Astrocyte (in vitro differentiated cells and primary cell): ENCODE results near the gene NUDT15. TPM values are rescaled to one million over a fixed set of nuclear protein-coding genes. Genes with fewer than 3 reads are reported as not detected.
A peak's percentile ranks its signal among the peaks of the same experiment; 100 is the strongest.

Experiments used
- DNase-seq: peaks from one replicate; pipeline ENCODE4 v3.0.0-alpha.2; 2010; ENCODE audit warnings: low read depth
- FAIRE-seq: peaks from 2 replicates; lab custom pipeline; 2011; peaks lifted over from hg19 to GRCh38; lab: Jason Lieb, UNC
- H2AFZ ChIP-seq: 2 replicates; pipeline ENCODE4 v1.6.0; 2012; ENCODE audit warnings: low read depth, low read length, inconsistent platforms
- H3K27ac ChIP-seq: 2 replicates; pipeline ENCODE4 v1.5.1; 2011; ENCODE audit warnings: low read depth, low read length, inconsistent platforms
- H3K27me3 ChIP-seq: 2 replicates; pipeline ENCODE4 v1.6.0; 2011; ENCODE audit warnings: low read length, inconsistent platforms; ENCODE audit not compliant: insufficient read depth
- H3K36me3 ChIP-seq: 2 replicates; pipeline ENCODE4 v1.5.1; 2011; ENCODE audit warnings: low read length, inconsistent platforms; ENCODE audit not compliant: insufficient read depth
- H3K4me1 ChIP-seq: 2 replicates; pipeline ENCODE4 v1.5.1; 2011; ENCODE audit warnings: low read length, inconsistent platforms; ENCODE audit not compliant: insufficient read depth
- H3K4me2 ChIP-seq: 2 replicates; pipeline ENCODE4 v1.6.0; 2012; ENCODE audit warnings: low read length, inconsistent platforms
- H3K4me3 ChIP-seq: 2 replicates; pipeline ENCODE4 v1.5.1; 2011; ENCODE audit warnings: low read depth, mild to moderate bottlenecking, low read length, inconsistent platforms; ENCODE audit not compliant: insufficient read depth
- H3K79me2 ChIP-seq: 2 replicates; pipeline ENCODE4 v1.6.0; 2012; ENCODE audit warnings: mild to moderate bottlenecking, low read length, inconsistent platforms; ENCODE audit not compliant: insufficient read depth
- H3K9ac ChIP-seq: 2 replicates; pipeline ENCODE4 v1.6.0; 2012; ENCODE audit warnings: mild to moderate bottlenecking, low read length, inconsistent platforms
- H3K9me3 ChIP-seq: 2 replicates; pipeline ENCODE4 v1.5.1; 2012; ENCODE audit warnings: low read depth, mild to moderate bottlenecking, low read length, inconsistent platforms; ENCODE audit not compliant: insufficient read depth
- H4K20me1 ChIP-seq: 2 replicates; pipeline ENCODE4 v1.6.0; 2012; ENCODE audit warnings: low read length, inconsistent platforms; ENCODE audit not compliant: insufficient read depth
- H3K27ac Mint-ChIP-seq: one replicate; pipeline ENCODE4 v1.8.0; 2021; ENCODE audit warnings: mild to moderate bottlenecking, mixed read lengths; ENCODE audit not compliant: unreplicated experiment
- H3K27me3 Mint-ChIP-seq: one replicate; pipeline ENCODE4 v1.8.0; 2021; ENCODE audit warnings: low read depth, mixed read lengths; ENCODE audit not compliant: unreplicated experiment
- H3K36me3 Mint-ChIP-seq: one replicate; pipeline ENCODE4 v1.8.0; 2021; ENCODE audit warnings: low read depth, mixed read lengths; ENCODE audit not compliant: unreplicated experiment
- H3K4me1 Mint-ChIP-seq: one replicate; pipeline ENCODE4 v1.8.0; 2021; ENCODE audit warnings: low read depth, mixed read lengths; ENCODE audit not compliant: unreplicated experiment
- H3K4me3 Mint-ChIP-seq: one replicate; pipeline ENCODE4 v1.8.0; 2021; ENCODE audit warnings: mild to moderate bottlenecking, moderate library complexity, mixed read lengths; ENCODE audit not compliant: unreplicated experiment
- H3K9me3 Mint-ChIP-seq: one replicate; pipeline ENCODE4 v1.8.0; 2021; ENCODE audit warnings: mild to moderate bottlenecking, mixed read lengths; ENCODE audit not compliant: unreplicated experiment
- CTCF ChIP-seq: IDR thresholded peaks from 2 replicates; pipeline ENCODE4 v1.5.1; 2011; ENCODE audit warnings: low read depth, mild to moderate bottlenecking, inconsistent platforms, low read length, moderate library complexity; ENCODE audit not compliant: insufficient read depth
- EZH2 ChIP-seq: IDR thresholded peaks from 2 replicates; pipeline ENCODE4 v1.6.1; 2012; ENCODE audit warnings: mild to moderate bottlenecking, low read length, inconsistent platforms; ENCODE audit not compliant: insufficient read depth
- total RNA-seq: library from RNA; stranded (reverse); gene quantifications from 2 replicates; pipeline ENCODE4 v1.2.1, GENCODE V29; 2021

NUDT15 gene
- total RNA-seq, 1 donor from 2014 or later, result 15.2 TPM

- peak overlapping the region; percentile 96 for H3K4me3 Mint-ChIP-seq
- Histone ChIP-seq H2AFZ (no peak overlapping the region), H3K4me2 (peak overlapping the region; percentile 90), H3K36me3 (peaks cover 10% of the 10 kb centered on the region), H4K20me1 (peaks cover 3% of the 10 kb centered on the region), H3K27me3 (no peaks in the 10 kb centered on the region), H3K4me1 (peaks cover 14% of the 10 kb centered on the region), H3K9ac (peak overlapping the region; percentile 96), H3K9me3 (no peaks in the 10 kb centered on the region), H3K27ac (no peak overlapping the region), H3K4me3 (peak overlapping the region; percentile 88), H3K79me2 (peaks cover 25% of the 10 kb centered on the region)
- TF ChIP-seq EZH2 (no peak), CTCF (no peak)
- peaks cover under 1% of the 10 kb centered on the region for H3K9me3 Mint-ChIP-seq
- no peaks in the 10 kb centered on the region for H3K27me3 Mint-ChIP-seq
- H3K4me1 Mint-ChIP-seq, result peaks cover 17% of the 10 kb centered on the region
- H3K27ac Mint-ChIP-seq, result peak overlapping the region; percentile 8
- no peaks in the 10 kb centered on the region for H3K36me3 Mint-ChIP-seq
- FAIRE-seq (no peak), DNase-seq (no peak)
Observed at GRCh38 chr13:48038761-48039160, 1.2 kb downstream of the NUDT15 start.

DNA sequence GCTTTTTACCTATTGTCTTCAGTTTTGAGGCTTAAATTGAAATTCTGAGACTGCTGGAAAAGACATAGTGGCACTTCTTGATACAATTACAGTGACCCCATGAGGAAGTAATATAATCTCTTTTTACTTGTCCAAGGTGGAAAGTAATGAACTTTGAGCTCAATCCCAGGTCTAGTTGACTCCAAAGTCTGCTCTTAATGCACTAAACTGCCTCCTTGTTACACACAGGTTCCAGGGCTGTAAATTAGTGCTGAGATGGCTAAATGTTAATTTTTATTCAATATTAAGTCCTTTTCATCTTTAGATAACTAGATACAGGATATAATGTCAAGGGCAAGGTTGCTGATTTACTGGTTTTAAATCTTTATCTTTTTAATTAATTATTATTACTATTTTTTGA, 2.5 kb downstream of the NUDT15 start:
- H3K27me3 ChIP-seq, result no peaks in the 10 kb centered on the region
- no peak overlapping the region for H3K9ac ChIP-seq
- peaks cover 10% of the 10 kb centered on the region for H3K36me3 ChIP-seq
- H2AFZ ChIP-seq, result no peak overlapping the region
- H3K9me3 ChIP-seq, result no peaks in the 10 kb centered on the region
- no peaks in the 10 kb centered on the region for H3K27me3 Mint-ChIP-seq
- H3K27ac Mint-ChIP-seq, result no peak overlapping the region
- H3K27ac ChIP-seq, result no peak overlapping the region
- no peak overlapping the region for H3K4me2 ChIP-seq
- peaks cover 3% of the 10 kb centered on the region for H4K20me1 ChIP-seq
- H3K4me1 Mint-ChIP-seq, result peaks cover 21% of the 10 kb centered on the region
- no peaks in the 10 kb centered on the region for H3K9me3 Mint-ChIP-seq
- H3K4me3 Mint-ChIP-seq, result no peak overlapping the region
- peaks cover 25% of the 10 kb centered on the region for H3K79me2 ChIP-seq
- H3K4me3 ChIP-seq, result no peak overlapping the region
- peaks cover 20% of the 10 kb centered on the region for H3K4me1 ChIP-seq
- no peaks in the 10 kb centered on the region for H3K36me3 Mint-ChIP-seq
- TF ChIP-seq EZH2 (no peak), CTCF (no peak)
- DNase-seq (no peak), FAIRE-seq (no peak)

DNA sequence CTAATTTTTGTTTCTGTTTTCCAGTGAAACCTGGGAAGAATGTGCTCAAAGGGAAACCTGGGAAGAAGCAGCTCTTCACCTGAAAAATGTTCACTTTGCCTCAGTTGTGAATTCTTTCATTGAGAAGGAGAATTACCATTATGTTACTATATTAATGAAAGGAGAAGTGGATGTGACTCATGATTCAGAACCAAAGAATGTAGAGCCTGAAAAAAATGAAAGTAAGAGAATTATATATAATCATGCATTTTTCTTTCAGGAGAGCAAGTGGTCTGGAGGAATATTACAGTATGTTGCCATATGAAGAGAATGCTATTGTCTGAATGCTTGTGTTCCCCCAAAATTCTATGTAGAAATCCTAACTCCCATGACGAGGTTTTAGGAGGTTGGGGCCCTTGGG, 3.4 kb downstream of the NUDT15 start:
- peaks cover 20% of the 10 kb centered on the region for H3K4me1 ChIP-seq
- H2AFZ ChIP-seq, result no peak overlapping the region
- H3K27ac Mint-ChIP-seq, result no peak overlapping the region
- no peaks in the 10 kb centered on the region for H3K36me3 Mint-ChIP-seq
- H3K4me1 Mint-ChIP-seq, result peaks cover 21% of the 10 kb centered on the region
- H3K9me3 Mint-ChIP-seq, result no peaks in the 10 kb centered on the region
- peak; percentile 12 for DNase-seq
- no peaks in the 10 kb centered on the region for H3K27me3 ChIP-seq
- H3K9ac ChIP-seq, result no peak overlapping the region
- no peaks in the 10 kb centered on the region for H3K27me3 Mint-ChIP-seq
- H3K36me3 ChIP-seq, result peaks cover 10% of the 10 kb centered on the region
- no peak for TF ChIP-seq CTCF
- TF ChIP-seq EZH2, result no peak
- H3K9me3 ChIP-seq, result no peaks in the 10 kb centered on the region
- peaks cover 25% of the 10 kb centered on the region for H3K79me2 ChIP-seq
- H3K4me2 ChIP-seq, result no peak overlapping the region
- H4K20me1 ChIP-seq, result peaks cover 3% of the 10 kb centered on the region
- H3K4me3 ChIP-seq, result no peak overlapping the region
- FAIRE-seq, result no peak
- no peak overlapping the region for H3K27ac ChIP-seq
- peak overlapping the region; percentile 15 for H3K4me3 Mint-ChIP-seq
